ENCODE measurements around the gene DISC1.

DISC1 gene

GRCh38 chr1:231683439-231684165 lies 57.0 kb downstream of the DISC1 start:
- H3K4me1 ChIP-seq (ENCODE audit: low read length), result no peaks in the 10 kb centered on the region
- no peak overlapping the region for H3K4me2 ChIP-seq (ENCODE audit: low read length)
- H3K27ac ChIP-seq (ENCODE audit: low read length), result no peak overlapping the region
- TF ChIP-seq EZH2phosphoT487 (IDR thresholded peaks at IDR 0.05; ENCODE audit: low read depth) (no peak), CTCF (IDR thresholded peaks at IDR 0.05; ENCODE audit: low read depth, low read length) (no peak)
- H3K9ac ChIP-seq (ENCODE audit: low read length), result no peak overlapping the region
- H3K4me3 ChIP-seq (ENCODE audit: low read length), result no peak overlapping the region
- no peaks in the 10 kb centered on the region for H3K9me3 ChIP-seq (ENCODE audit: insufficient read depth, low read length)
- H3K36me3 ChIP-seq (replicated peaks; ENCODE audit: low read depth, low read length), result no peaks in the 10 kb centered on the region
- H2AFZ ChIP-seq (ENCODE audit: low read depth, low read length), result no peak overlapping the region
- peaks cover 11% of the 10 kb centered on the region for H3K27me3 ChIP-seq (ENCODE audit: low read depth, low read length)
- no peaks in the 10 kb centered on the region for H3K79me2 ChIP-seq (ENCODE audit: low read length)
- no peaks in the 10 kb centered on the region for H4K20me1 ChIP-seq (ENCODE audit: insufficient read depth, low read length)

- Histone ChIP-seq H3K4me1 (ENCODE audit: low read length) (no peaks in the 10 kb centered on the region), H2AFZ (ENCODE audit: low read depth, low read length) (no peak overlapping the region), H3K79me2 (ENCODE audit: low read length) (no peaks in the 10 kb centered on the region), H3K9ac (ENCODE audit: low read length) (no peak overlapping the region), H3K4me2 (ENCODE audit: low read length) (no peak overlapping the region), H3K27ac (ENCODE audit: low read length) (no peak overlapping the region), H3K4me3 (ENCODE audit: low read length) (no peak overlapping the region), H4K20me1 (ENCODE audit: insufficient read depth, low read length) (no peaks in the 10 kb centered on the region), H3K9me3 (ENCODE audit: insufficient read depth, low read length) (no peaks in the 10 kb centered on the region), H3K36me3 (replicated peaks; ENCODE audit: low read depth, low read length) (no peaks in the 10 kb centered on the region), H3K27me3 (ENCODE audit: low read depth, low read length) (peaks cover 11% of the 10 kb centered on the region)
- TF ChIP-seq CTCF (IDR thresholded peaks at IDR 0.05; ENCODE audit: low read depth, low read length), result no peak
- no peak for TF ChIP-seq EZH2phosphoT487 (IDR thresholded peaks at IDR 0.05; ENCODE audit: low read depth)
These were observed 58.0 kb downstream of the DISC1 start for GRCh38 chr1:231684356-231685244.

GRCh38 chr1:231686384-231686783 lies 59.8 kb downstream of the DISC1 start:
- Histone ChIP-seq H3K9me3 (ENCODE audit: insufficient read depth, low read length) (no peaks in the 10 kb centered on the region), H3K27me3 (ENCODE audit: low read depth, low read length) (peaks cover 7% of the 10 kb centered on the region; the same call in 1 of the 2 replicates), H3K36me3 (replicated peaks; ENCODE audit: low read depth, low read length) (no peaks in the 10 kb centered on the region), H4K20me1 (ENCODE audit: insufficient read depth, low read length) (no peaks in the 10 kb centered on the region), H3K4me1 (ENCODE audit: low read length) (peaks cover 10% of the 10 kb centered on the region; the same call in 1 of the 2 replicates), H3K9ac (ENCODE audit: low read length) (no peak overlapping the region), H3K4me3 (ENCODE audit: low read length) (no peak overlapping the region), H3K4me2 (ENCODE audit: low read length) (no peak overlapping the region), H3K27ac (ENCODE audit: low read length) (no peak overlapping the region), H3K79me2 (ENCODE audit: low read length) (no peaks in the 10 kb centered on the region), H2AFZ (ENCODE audit: low read depth, low read length) (no peak overlapping the region)
- TF ChIP-seq CTCF (IDR thresholded peaks at IDR 0.05; ENCODE audit: low read depth, low read length) (no peak), EZH2phosphoT487 (IDR thresholded peaks at IDR 0.05; ENCODE audit: low read depth) (no peak)

GRCh38 chr1:231688989-231689388 lies 62.4 kb downstream of the DISC1 start:
- Histone ChIP-seq H3K4me3 (ENCODE audit: low read length) (no peak overlapping the region), H4K20me1 (ENCODE audit: insufficient read depth, low read length) (no peaks in the 10 kb centered on the region; the same call in 1 of the 2 replicates), H3K27me3 (ENCODE audit: low read depth, low read length) (peaks cover 7% of the 10 kb centered on the region; the same call in 1 of the 2 replicates), H3K27ac (ENCODE audit: low read length) (no peak overlapping the region), H3K4me1 (ENCODE audit: low read length) (peaks cover 10% of the 10 kb centered on the region; the same call in 1 of the 2 replicates), H3K9ac (ENCODE audit: low read length) (no peak overlapping the region), H3K79me2 (ENCODE audit: low read length) (no peaks in the 10 kb centered on the region), H3K9me3 (ENCODE audit: insufficient read depth, low read length) (no peaks in the 10 kb centered on the region), H2AFZ (ENCODE audit: low read depth, low read length) (no peak overlapping the region), H3K4me2 (ENCODE audit: low read length) (no peak overlapping the region), H3K36me3 (replicated peaks; ENCODE audit: low read depth, low read length) (no peaks in the 10 kb centered on the region)
- TF ChIP-seq EZH2phosphoT487 (IDR thresholded peaks at IDR 0.05; ENCODE audit: low read depth), result no peak
- TF ChIP-seq CTCF (IDR thresholded peaks at IDR 0.05; ENCODE audit: low read depth, low read length), result no peak
